ENCODE measurements around the gene OGG1.

OGG1 gene

DNA sequence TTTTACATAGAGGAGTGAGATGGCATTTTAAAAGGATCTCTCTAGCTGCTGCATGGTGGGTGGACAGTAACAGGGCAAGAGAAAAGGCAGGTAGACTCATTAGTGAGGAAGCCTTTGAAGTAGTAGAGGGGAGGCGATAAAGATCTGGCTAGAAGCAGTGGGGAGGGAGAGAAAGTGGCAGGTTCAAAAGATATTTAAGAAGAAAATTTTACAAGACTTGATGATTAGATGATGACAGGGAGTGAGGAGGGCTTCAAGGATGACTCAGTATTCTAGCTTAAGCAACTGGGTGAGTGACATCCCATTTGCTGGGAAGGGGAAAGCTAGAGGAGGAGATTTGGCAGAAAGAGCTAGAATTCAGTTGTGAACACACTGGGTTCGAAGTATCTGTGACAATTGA, 22.0 kb upstream of the OGG1 start:
- DNase-seq (ENCODE audit: low spot score) = no peak

DNA sequence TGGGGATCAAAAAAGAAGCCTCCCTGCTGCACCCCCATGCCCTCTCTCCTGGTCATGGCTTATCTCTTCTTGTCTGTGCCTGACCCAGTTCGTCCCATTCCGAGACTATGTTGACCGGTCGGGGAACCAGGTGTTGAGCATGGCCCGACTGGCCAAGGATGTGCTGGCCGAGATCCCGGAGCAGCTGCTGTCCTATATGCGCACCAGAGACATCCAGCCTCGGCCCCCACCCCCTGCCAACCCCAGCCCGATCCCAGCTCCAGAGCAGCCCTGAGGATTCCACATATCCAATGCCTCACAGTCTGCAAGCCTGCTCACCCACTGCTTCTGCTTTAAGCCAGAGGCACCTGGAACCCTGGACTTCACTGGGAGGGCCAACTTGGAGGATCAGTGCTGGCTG, 20.3 kb upstream of the OGG1 start:
- no peak for DNase-seq (ENCODE audit: low spot score)

DNA sequence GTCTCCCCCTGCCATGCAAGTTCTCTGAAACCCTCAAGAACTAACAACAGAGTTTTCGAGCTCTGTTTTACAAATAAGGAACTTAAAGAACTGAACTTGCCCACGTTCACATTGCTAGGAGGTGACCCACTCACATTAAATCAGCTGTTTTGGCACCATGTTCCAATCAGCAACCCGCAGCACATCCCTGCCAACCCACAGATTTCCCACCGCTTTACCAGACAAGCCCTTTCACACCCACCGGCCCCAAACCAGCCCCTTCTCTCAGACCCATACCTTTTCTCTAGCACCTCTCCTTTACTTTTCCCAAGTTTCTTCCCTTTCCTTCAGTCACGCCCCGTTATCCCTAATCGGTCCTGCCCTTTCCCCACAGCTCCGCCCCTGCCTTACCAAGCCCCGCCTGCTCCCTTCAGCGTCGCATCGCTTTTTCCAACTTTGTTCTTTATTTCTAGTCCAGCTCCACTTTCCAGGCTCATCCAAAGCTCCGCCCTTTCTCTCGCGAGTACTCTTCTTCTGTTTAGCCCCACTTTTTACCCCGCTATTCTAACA, 19.0 kb upstream of the OGG1 start:
- DNase-seq (ENCODE audit: low spot score) = no peak

DNA sequence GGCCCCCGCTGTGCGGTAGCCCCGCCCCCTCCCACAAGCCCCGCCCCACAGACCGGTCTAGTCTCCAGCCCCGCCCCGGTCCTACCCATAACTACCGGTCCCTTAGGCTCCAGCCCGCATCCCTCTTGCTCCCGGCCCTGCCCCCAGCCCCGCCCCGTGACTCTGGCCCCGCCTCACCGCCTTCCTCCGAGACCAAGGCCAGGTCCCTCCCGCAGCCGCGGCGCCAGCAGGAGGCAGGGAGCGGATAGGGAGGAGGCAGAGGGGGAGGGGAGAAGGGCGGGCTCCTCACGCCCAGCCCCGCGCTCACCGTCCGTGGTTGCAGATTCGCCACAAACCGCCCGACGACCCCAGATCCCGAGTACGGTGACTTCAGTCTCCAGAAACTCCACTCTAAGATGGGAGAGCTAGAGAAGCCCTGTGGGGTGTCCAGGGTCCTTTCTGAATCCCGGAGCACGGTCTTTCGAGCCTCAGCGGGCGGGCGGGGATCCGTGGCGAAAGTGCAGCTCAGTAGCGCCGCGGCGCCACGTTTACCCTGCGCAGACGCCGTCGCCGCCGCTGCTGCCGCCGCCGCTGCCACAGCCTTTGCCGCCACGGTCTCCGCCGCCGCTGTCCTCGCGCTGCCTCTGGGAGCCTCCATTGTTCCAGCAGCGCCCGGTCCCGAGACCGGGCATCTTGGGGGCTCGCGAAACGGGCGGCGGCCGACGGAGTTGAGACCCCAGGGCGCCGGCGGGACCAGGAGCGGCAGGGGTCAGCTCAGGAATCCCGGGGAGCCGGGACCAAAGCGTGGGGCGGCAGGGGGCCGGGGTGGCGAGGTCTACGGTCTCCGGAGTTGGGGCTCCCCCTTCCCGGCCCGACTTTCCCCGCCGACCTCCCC, 18.3 kb upstream of the OGG1 start, which contains the start of gene BRPF1:
Gene BRPF1 (plus strand): TSS at position 530 of the 874 bp plus-strand sequence. CDS start 2,406 bp downstream, outside the sequence.
- peak; percentile 99 for DNase-seq (ENCODE audit: low spot score)

DNA sequence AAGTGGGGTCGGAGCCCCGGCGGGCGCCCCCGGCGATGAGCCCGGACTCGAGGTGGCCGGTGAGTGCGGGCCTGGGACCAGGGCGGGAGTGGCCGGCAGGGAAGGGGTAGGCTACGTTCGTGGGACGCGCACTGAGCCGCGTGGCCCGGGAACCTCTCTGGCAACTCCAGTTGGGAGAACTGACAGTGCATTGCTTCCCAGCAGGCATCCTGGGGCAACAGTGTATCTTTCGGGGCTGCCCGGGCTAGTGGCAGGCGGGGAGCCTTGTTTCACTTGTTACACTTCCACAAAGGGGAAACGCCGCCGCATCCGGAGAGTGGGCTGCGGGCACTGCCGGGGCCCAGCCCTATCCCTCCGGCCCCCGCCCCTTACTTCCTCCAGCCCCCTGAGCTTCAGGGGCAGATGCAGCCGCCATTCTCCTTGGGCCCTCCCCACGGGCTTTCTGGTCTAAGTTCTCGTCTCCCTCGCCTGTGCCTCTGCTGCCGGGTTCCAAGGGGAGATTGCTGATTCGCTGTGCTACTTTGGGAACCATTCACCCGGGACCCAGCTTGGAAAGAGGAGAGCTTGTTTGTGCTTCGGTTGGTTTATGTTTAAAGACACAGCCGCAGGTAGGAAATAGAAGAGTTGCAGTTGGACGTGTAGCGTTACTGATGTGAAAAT, 17.5 kb upstream of the OGG1 start:
- DNase-seq (ENCODE audit: low spot score) = peak; percentile 9

DNA sequence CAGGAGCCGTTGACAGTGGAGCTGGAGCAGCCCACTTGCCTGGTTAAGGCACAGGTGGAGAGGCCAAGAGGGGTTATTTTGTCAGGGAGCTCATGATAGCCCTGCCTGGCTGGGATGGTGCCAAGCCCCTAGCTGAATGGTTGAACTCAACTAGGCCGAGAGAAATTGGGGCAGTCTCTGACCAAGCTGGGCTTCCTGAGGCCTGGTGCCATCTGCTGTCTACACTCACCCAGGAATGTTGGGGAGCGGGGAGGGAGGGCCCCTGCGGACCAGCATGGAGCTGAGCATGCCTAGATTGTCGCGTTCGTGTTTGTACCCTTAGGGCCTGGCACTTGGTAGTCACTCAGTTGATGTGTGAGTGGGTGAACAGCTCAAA, 17.0 kb upstream of the OGG1 start:
- DNase-seq (ENCODE audit: low spot score) = no peak

DNA sequence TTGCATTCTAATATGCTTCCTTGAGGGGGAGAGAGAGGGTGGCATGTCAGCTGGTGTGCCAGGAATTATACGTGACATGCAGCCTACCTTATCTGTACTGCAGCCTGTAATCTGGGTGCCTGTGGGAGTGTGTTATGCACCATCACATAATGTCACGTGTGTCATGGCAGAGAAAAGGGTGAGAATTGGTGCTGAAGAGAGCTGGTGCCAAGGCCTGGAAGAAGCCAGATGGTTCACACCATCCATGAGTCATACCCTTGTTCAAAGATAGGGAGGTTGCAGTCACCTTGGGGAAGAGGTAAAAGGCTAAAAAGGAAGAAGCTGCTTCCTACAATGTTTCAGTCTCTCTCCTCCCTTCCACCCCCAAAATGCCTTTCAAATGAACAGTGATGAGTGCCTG, 12.9 kb upstream of the OGG1 start:
- DNase-seq (ENCODE audit: low spot score) = peak; percentile 73

DNA sequence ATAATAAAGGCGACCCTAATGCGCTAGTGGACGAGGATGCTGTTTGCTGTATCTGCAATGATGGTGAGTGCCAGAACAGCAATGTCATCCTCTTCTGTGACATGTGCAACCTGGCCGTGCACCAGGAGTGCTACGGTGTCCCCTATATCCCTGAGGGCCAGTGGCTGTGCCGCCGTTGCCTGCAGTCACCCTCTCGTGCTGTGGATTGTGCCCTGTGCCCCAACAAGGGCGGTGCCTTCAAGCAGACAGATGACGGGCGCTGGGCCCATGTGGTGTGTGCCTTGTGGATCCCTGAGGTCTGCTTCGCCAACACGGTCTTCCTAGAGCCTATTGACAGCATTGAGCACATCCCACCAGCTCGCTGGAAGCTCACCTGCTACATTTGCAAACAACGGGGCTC, 10.6 kb upstream of the OGG1 start:
- no peak for DNase-seq (ENCODE audit: low spot score)

DNA sequence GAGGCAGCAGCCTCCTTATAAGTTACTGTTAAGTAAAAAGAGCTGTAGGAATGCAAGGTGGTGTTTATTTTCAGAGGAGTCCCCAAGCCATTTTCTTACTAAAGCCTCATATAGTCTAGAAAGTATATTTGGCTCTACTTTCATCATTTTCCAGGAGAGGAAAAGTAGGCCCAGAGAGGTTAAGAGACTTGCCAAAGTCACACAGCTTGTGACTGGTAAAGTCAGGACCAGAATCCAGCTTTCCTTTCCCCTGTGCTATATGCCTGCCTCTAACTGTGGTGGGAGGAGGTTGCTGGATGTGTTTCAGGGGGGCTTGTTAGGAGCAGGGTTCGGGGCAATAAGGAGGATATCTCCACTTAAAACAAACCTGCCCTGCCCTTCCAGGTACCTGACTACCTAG, 7.2 kb upstream of the OGG1 start:
- DNase-seq (ENCODE audit: low spot score) = no peak

DNA sequence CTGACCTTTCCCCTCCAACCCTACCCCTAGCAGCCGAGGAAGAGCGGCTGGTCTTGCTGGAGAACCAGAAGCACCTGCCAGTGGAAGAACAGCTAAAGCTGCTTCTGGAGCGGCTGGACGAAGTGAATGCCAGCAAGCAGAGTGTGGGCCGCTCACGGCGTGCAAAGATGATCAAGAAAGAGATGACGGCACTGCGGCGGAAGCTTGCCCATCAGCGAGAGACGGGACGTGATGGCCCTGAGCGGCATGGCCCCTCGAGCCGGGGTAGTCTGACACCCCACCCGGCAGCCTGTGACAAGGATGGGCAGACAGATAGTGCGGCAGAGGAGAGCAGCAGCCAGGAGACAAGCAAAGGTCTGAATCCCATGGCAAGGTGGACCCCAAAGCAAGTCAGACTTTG, 6.2 kb upstream of the OGG1 start:
- DNase-seq (ENCODE audit: low spot score) = no peak

DNA sequence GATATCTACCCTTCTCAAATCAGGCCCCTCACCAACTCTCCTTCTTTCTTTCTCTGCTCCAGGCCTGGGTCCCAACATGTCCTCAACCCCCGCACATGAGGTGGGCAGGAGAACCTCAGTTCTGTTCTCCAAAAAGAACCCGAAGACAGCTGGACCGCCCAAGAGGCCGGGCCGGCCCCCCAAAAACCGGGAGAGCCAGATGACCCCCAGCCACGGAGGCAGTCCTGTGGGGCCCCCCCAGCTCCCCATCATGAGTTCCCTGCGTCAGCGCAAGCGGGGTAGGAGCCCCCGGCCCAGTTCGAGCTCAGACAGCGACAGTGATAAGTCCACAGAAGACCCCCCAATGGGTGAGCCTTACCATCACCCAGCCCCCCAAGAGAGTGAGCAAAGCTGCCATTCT, 5.6 kb upstream of the OGG1 start:
- no peak for DNase-seq (ENCODE audit: low spot score)

DNA sequence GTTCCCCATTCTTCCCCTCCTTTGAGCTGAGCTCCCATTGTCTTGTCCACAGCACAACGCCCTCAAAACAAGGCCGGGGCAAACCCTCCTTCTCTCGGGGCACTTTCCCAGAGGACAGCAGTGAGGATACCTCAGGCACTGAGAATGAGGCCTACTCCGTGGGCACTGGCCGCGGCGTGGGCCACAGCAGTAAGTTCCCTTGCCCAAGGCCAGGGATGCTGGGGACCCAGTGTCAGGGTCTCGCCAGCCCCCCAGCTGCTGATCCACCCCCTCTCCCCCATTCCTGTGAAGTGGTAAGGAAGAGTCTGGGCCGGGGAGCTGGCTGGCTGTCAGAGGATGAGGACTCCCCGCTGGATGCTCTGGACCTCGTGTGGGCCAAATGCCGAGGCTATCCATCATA, 4.2 kb upstream of the OGG1 start:
- DNase-seq (ENCODE audit: low spot score) = no peak

DNA sequence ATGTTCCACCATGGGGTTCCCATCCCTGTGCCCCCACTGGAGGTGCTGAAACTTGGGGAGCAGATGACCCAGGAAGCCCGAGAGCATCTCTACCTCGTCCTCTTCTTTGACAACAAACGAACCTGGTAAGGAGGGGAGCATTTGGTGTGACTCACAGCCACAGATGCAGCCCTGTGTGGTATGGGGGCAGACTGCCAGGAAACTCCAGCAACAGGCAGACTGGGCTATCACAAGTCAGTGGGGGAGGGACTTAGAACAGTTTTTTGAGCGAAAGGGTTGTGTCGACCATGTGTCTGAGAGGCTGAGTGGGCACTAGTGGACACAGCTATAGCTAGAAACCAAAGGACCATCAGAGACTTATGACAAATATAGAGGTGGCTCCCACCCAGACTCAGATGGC, 3.4 kb upstream of the OGG1 start:
- DNase-seq (ENCODE audit: low spot score) = no peak

DNA sequence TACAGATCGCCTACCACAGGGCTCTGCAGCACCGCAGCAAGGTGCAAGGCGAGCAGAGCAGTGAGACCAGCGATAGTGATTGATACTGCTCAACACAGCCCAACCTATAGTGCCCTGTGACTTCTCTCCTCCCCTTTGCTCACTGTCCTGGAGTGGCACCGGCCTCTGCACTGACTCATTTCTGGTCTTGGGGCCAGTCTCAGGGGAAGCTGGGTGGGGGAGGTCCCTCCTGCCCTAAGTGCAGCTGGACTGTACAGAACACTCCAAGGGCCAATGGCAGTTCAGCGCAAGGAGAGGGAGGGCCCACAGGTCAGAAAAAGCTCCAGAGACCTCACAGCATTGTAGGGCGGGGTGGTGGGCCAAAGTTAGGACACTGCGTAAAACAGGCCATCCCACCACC, 2.5 kb upstream of the OGG1 start:
- DNase-seq (ENCODE audit: low spot score) = no peak

DNA sequence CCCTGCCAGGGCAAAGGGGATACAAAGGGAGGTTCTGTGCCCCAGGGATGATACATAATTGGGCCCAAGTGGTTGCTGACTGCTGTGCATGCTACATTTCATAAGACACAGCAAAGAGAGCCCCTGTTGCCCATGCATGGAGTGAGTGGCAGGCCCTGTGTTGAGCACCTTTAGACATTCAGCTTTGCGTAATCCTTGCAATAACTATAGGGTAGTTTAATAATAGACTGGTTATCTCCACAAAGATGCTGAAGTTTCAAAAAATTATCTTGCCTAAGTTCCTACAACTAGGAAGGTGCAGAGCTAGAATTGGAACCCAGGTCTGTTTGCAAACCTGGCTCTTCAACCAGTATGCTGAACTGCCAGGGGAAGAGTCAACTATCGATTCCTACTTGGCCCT, 1.7 kb upstream of the OGG1 start:
- no peak for DNase-seq (ENCODE audit: low spot score)

DNA sequence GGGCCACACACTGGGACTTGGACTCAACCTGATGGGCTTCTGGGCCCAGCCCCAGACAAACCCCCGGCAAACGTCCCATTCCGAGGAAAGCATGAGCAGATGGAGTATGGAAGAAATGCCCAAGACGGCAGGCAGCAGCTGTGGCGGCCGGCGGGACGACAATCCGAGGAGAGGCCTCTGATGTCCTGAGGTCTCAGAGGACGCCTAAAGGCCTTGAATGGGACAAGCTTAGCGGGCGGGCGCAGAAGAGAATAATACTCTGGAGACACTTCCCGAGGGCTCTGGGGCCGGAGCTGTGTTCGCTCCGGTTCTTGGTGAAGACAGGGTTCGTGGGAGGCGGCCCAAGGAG, 482 bp upstream of the OGG1 start:
- DNase-seq (ENCODE audit: low spot score) = no peak

DNA sequence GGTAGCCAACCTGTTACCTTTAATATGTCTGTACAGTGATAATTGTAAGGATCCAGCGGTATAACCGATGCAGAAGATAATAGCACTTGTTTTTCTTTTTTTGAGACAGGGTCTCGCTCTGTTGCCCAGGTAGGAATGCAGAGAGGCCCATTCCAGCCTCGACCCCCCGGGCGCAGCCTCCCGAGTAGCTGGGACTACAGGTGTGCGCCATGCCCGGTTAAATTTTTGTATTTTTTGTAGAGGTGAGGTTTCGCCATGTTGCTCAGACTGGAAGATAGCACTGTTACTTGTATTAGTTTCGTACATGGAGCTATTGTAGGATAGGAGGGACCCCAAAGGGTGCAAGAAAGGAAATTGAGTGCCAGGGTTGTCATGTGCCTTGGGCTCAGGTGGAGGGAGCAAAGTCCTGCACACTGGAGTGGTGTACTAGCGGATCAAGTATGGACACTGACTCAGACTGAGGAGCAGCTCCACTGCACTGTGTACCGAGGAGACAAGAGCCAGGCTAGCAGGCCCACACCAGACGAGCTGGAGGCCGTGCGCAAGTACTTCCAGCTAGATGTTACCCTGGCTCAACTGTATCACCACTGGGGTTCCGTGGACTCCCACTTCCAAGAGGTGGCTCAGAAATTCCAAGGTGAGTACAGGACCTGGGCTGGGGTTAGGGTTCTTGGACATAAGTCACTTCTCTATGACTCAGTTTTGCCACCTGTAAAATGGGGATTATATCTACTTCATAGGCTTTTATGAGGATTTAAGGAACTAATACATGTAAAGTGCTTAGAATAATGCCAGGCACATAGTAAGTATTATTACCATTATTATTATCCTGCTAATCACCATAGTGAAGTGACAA, 1.0 kb downstream of the OGG1 start:
- peak; percentile 14 for DNase-seq (ENCODE audit: low spot score)

DNA sequence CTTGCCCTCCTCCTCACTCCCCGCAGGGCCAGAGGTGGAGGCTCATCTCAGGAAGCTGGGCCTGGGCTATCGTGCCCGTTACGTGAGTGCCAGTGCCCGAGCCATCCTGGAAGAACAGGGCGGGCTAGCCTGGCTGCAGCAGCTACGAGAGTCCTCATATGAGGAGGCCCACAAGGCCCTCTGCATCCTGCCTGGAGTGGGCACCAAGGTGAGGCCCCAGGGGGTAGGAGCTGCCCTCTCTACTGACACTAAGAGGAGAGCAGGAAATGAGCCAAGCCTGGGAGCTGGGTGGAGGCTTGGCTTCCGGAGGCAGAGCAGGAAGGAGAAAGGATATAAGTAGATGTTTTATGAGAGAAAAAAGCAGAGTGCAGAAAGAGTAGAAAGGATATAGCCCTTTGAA, 4.9 kb downstream of the OGG1 start:
- DNase-seq (ENCODE audit: low spot score) = no peak

DNA sequence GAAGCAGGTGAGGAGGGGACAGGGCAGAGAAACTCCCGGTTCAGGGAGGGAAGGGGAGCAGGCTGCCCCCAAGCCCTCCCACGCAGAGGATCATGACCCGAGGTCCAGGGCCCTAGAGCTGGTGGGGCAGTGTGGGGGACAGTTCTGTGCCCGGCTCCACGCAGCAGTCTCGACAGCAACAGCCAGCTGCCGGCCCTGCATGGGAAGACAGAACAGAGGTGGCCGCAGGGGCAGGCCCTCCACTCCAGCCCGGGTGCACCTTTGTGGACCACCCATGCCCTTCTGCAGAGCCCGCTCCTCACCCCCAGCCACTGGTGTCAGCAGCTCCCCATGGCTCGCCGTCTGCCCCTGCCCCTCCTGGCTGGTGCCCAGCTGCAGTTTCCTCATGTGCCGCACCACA, 7.7 kb downstream of the OGG1 start:
- DNase-seq (ENCODE audit: low spot score) = no peak

DNA sequence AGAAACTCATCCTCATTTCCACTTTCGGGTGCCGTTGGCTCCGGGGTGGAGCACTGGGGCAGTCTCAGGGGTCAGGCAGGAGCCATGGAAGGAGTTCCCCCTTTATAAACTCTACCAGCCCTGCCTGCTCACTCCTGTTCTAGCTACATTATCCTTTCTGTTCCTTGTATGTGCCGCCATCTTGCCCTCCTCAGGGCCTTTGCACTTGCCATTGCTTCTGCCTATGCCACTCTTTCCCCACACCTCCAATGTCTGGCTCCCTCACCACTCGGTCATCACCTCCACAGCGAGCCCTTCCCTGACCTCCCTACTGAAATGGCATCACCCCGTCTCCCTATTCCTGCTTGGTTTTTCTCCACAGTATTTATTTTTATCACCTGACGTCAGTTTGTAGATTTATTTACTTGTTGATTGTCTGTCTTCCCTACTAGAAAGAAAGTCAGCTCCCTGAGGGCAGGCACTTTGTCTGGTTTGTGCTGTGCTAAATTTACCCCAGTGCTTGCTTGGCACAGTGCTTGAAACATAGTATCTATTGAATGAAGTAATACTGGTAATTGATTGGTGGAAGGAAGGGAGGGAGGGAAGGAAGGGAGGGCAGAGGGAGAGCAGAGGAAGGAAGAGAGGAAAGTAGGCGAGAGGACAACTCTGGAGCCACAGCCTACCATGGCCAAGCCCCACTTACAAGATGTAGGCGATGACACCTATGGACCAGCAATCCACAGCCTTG, 11.2 kb downstream of the OGG1 start:
- no peak for DNase-seq (ENCODE audit: low spot score)

DNA sequence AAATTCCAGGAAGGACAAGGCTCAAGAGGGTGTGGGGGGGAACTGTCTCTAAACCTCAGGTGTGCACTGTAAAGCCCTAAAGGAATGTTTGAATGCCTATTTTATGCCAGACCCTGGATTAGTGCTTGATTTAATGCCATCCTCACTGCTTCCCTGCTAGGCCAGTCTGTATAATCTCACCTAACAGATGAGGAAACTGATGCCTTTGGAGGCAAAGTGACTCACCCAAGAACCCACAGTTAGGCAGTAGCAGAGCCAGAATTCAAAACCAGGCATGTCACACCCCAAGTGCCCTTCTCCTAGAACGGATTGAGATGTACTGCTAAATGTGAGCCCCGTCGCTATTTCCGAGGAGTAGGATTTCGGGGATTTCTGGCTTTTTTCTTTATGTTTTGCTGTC, 12.2 kb downstream of the OGG1 start:
- no peak for DNase-seq (ENCODE audit: low spot score)

DNA sequence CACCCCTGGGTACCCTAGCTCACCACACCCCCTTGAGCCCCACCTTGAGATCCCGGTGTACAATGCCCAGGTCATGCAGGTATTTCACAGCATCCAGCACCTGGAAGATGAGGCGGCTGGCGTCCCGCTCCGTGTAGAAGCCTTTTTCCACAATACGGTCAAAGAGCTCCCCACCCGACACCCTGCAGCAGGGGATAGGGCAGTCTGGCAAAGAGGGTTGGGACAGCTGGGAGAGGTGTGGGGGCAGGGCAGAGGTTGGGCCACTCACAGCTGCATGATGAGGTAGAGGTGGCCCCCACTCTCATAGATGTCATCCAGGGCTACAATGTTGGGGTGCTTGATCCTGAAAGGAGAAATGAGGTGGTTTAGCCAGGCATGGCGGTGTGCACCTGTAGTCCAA, 13.1 kb downstream of the OGG1 start:
- no peak for DNase-seq (ENCODE audit: low spot score)

Data from hematopoietic multipotent progenitor cell treated with erythropoietin and hydrocortisone succinate and interleukin-3 and kit ligand, for 15 days (in vitro differentiated cells).